ENCODE data around the gene ZNF823. TPM values are rescaled to one million over a fixed set of nuclear protein-coding genes. Genes with fewer than 3 reads are reported as not detected.

ZNF823 gene
- total and polyA plus RNA-seq, 2 of the 13 experiments (the other 11 are each of a cell fraction or from before 2014, with no cell fraction given), result 5.7 to 11.7 TPM

DNA sequence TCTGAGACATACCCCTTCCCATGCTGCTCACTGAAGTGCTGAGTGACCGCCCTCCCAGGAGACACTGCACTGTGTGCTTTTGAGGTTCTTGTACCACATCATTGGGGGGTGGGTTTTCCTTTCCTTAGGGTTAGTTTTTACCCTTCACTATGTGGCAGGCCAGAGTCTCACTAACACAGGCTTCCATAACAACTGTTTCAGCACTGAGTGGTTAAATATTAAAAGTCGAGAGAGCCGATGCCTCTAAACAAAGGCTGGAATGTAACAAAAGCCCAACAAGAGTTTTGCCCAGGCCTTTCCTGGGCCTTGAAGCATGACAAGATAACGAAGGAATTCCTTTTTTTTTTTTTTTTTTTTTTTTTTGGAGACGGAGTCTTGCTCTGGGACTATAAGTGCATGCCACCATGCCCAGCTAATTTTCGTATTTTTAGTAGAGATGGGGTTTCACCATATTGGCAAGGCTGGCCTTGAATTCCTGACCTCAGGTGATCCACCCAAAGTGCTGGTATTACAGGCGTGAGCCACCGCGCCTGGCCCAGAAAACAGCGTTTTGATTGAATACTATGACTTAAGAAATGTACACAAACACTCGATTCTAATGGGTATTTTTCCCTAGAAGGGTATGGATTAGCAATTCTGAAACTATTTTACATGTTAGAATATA, 46.5 kb downstream of the ZNF823 start (continued):
- TF ChIP-seq ZFYVE20 (CRISPR knock-in tag; IDR thresholded peaks at IDR 0.05; ENCODE audit: borderline replicate concordance, low read depth) (no peak), ZNF598 (CRISPR knock-in tag; IDR thresholded peaks at IDR 0.05; ENCODE audit: borderline replicate concordance) (no peak), BHLHE40 (IDR thresholded peaks at IDR 0.05; ENCODE audit: low read length) (peak; percentile 27; the same call in 1 of the 2 replicates), ZNF441 (CRISPR knock-in tag; IDR thresholded peaks at IDR 0.05; ENCODE audit: borderline replicate concordance) (no peak), FLYWCH1 (CRISPR knock-in tag; IDR thresholded peaks at IDR 0.05) (no peak), ZNF496 (CRISPR knock-in tag; IDR thresholded peaks at IDR 0.05; ENCODE audit: insufficient replicate concordance) (no peak), FOXJ3 (CRISPR knock-in tag; IDR thresholded peaks at IDR 0.05; ENCODE audit: borderline replicate concordance) (no peak), ZNF468 (CRISPR knock-in tag; IDR thresholded peaks at IDR 0.05) (no peak), CCDC6 (CRISPR knock-in tag; IDR thresholded peaks at IDR 0.05) (no peak), ZNF138 (CRISPR knock-in tag; IDR thresholded peaks at IDR 0.05; ENCODE audit: low read depth) (no peak), CC2D1A (CRISPR knock-in tag; IDR thresholded peaks at IDR 0.05) (no peak), ZMAT3 (CRISPR knock-in tag; conservative IDR thresholded peaks at IDR 0.05) (no peak), SRF (IDR thresholded peaks at IDR 0.05; ENCODE audit: low read depth, low read length) (no peak), KAT7 (CRISPR knock-in tag; IDR thresholded peaks at IDR 0.05; ENCODE audit: borderline replicate concordance) (no peak), SOX5 (CRISPR knock-in tag; IDR thresholded peaks at IDR 0.05; ENCODE audit: borderline replicate concordance) (peak; percentile 36; the same call in 1 of the 2 replicates), TEAD3 (CRISPR knock-in tag; optimal IDR thresholded peaks at IDR 0.05; ENCODE audit: borderline replicate concordance) (peak; percentile 83), RXRA (CRISPR knock-in tag; IDR thresholded peaks at IDR 0.05) (peak; percentile 57; the same call in 1 of the 2 replicates), ZNF563 (CRISPR knock-in tag; IDR thresholded peaks at IDR 0.05) (no peak), FIP1L1 (IDR thresholded peaks at IDR 0.05; ENCODE audit: borderline replicate concordance, insufficient read depth, low read depth, low read length) (no peak), RORA (CRISPR knock-in tag; IDR thresholded peaks at IDR 0.05) (no peak), NCOR1 (IDR thresholded peaks at IDR 0.05; ENCODE audit: borderline replicate concordance, low read length) (peak; percentile 47; the same call in 1 of the 2 replicates), NFYC (CRISPR knock-in tag; IDR thresholded peaks at IDR 0.05) (peak; percentile 18; the same call in 1 of the 2 replicates), SMC3 (IDR thresholded peaks at IDR 0.05; ENCODE audit: low read length) (no peak), ZNF616 (CRISPR knock-in tag; IDR thresholded peaks at IDR 0.05; ENCODE audit: low read depth) (no peak)
- TF ChIP-seq, protein P1, sequence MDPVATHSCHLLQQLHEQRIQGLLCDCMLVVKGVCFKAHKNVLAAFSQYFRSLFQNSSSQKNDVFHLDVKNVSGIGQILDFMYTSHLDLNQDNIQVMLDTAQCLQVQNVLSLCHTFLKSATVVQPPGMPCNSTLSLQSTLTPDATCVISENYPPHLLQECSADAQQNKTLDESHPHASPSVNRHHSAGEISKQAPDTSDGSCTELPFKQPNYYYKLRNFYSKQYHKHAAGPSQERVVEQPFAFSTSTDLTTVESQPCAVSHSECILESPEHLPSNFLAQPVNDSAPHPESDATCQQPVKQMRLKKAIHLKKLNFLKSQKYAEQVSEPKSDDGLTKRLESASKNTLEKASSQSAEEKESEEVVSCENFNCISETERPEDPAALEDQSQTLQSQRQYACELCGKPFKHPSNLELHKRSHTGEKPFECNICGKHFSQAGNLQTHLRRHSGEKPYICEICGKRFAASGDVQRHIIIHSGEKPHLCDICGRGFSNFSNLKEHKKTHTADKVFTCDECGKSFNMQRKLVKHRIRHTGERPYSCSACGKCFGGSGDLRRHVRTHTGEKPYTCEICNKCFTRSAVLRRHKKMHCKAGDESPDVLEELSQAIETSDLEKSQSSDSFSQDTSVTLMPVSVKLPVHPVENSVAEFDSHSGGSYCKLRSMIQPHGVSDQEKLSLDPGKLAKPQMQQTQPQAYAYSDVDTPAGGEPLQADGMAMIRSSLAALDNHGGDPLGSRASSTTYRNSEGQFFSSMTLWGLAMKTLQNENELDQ (CRISPR knock-in tag; IDR thresholded peaks at IDR 0.05; ENCODE audit: borderline replicate concordance), result no peak
- TF ChIP-seq, protein P2, sequence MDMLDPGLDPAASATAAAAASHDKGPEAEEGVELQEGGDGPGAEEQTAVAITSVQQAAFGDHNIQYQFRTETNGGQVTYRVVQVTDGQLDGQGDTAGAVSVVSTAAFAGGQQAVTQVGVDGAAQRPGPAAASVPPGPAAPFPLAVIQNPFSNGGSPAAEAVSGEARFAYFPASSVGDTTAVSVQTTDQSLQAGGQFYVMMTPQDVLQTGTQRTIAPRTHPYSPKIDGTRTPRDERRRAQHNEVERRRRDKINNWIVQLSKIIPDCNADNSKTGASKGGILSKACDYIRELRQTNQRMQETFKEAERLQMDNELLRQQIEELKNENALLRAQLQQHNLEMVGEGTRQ (IDR thresholded peaks at IDR 0.05; ENCODE audit: low read depth, low read length), result no peak
- TF ChIP-seq, protein P2 (CRISPR knock-in tag; IDR thresholded peaks at IDR 0.05; ENCODE audit: borderline replicate concordance), result no peak
- TF ChIP-seq, protein P3, sequence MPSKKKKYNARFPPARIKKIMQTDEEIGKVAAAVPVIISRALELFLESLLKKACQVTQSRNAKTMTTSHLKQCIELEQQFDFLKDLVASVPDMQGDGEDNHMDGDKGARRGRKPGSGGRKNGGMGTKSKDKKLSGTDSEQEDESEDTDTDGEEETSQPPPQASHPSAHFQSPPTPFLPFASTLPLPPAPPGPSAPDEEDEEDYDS (CRISPR knock-in tag; IDR thresholded peaks at IDR 0.05), result no peak
